ENCODE results near the gene ESM1. TPM values are rescaled to one million over a fixed set of nuclear protein-coding genes. Genes with fewer than 3 reads are reported as not detected.

ESM1 gene
- total and polyA plus RNA-seq, 9 of the 15 experiments (the other 6 are each of a cell fraction or from before 2014, with no cell fraction given): not detected

DNA sequence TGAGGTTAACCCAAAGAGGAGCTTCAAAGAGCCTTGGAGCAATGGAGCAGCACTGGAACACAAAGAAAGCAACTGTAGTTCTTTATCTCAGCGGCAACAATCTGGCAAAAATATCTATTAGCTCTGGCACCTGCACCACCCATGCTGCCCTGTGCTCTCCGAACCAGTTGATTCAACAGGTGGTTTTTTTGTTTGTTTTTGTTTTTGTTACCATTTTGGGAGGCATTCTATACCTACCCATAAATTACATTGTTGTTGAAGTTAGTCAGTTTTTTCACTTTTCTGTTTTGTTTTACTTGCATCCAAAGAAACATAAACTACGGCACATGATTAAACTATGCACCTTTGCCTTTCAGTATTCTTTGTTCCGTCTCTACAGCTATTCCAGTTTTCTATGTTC, 16.2 kb downstream of the ESM1 start (continued):
- TF ChIP-seq, protein P1, sequence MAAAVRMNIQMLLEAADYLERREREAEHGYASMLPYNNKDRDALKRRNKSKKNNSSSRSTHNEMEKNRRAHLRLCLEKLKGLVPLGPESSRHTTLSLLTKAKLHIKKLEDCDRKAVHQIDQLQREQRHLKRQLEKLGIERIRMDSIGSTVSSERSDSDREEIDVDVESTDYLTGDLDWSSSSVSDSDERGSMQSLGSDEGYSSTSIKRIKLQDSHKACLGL (CRISPR knock-in tag; IDR thresholded peaks at IDR 0.05; ENCODE audit: borderline replicate concordance, poor library complexity, severe bottlenecking): no peak
- TF ChIP-seq, protein P2, sequence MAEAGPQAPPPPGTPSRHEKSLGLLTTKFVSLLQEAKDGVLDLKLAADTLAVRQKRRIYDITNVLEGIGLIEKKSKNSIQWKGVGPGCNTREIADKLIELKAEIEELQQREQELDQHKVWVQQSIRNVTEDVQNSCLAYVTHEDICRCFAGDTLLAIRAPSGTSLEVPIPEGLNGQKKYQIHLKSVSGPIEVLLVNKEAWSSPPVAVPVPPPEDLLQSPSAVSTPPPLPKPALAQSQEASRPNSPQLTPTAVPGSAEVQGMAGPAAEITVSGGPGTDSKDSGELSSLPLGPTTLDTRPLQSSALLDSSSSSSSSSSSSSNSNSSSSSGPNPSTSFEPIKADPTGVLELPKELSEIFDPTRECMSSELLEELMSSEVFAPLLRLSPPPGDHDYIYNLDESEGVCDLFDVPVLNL (CRISPR knock-in tag; IDR thresholded peaks at IDR 0.05; ENCODE audit: low read depth): no peak
- TF ChIP-seq HMGN3 (IDR thresholded peaks at IDR 0.05; ENCODE audit: borderline replicate concordance, extremely low read depth, insufficient read length, low read depth, low read length) (no peak), MAFK (IDR thresholded peaks at IDR 0.05; ENCODE audit: low read length) (no peak), ESRRA (IDR thresholded peaks at IDR 0.05; ENCODE audit: borderline replicate concordance, low read depth) (no peak), ZNF263 (CRISPR knock-in tag; IDR thresholded peaks at IDR 0.05; ENCODE audit: borderline replicate concordance) (no peak), SP2 (IDR thresholded peaks at IDR 0.05; ENCODE audit: extremely low read depth, low read depth, low read length, poor library complexity, severe bottlenecking) (no peak)
- TF ChIP-seq, protein P3, sequence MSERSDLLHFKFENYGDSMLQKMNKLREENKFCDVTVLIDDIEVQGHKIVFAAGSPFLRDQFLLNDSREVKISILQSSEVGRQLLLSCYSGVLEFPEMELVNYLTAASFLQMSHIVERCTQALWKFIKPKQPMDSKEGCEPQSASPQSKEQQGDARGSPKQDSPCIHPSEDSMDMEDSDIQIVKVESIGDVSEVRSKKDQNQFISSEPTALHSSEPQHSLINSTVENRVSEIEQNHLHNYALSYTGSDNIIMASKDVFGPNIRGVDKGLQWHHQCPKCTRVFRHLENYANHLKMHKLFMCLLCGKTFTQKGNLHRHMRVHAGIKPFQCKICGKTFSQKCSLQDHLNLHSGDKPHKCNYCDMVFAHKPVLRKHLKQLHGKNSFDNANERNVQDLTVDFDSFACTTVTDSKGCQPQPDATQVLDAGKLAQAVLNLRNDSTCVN (CRISPR knock-in tag; IDR thresholded peaks at IDR 0.05): no peak
